GM18858 (cell line): Measurements from ENCODE around the gene PLA2G2C.

ENCODE experiments used
- ATAC-seq: cut with Tn5 transposase; IDR thresholded peaks from one replicate; pipeline ENCODE4 v1.9.1; 2021; ENCODE audit not compliant: unreplicated experiment

Gene PLA2G2C

GRCh38 chr1:20209471-20209870, 23.2 kb upstream of the PLA2G2C start:
- no peak for ATAC-seq

- no peak for ATAC-seq
Observed at GRCh38 chr1:20207546-20207945, 21.2 kb upstream of the PLA2G2C start.

- no peak for ATAC-seq
Observed at GRCh38 chr1:20202166-20202565, 15.8 kb upstream of the PLA2G2C start.

- ATAC-seq: no peak
Observed at GRCh38 chr1:20200966-20201365, 14.6 kb upstream of the PLA2G2C start.

GRCh38 chr1:20199840-20200239, 13.5 kb upstream of the PLA2G2C start:
- ATAC-seq: no peak

GRCh38 chr1:20199403-20199802, 13.1 kb upstream of the PLA2G2C start:
- no peak for ATAC-seq

GRCh38 chr1:20198918-20199317, 12.6 kb upstream of the PLA2G2C start:
- ATAC-seq: no peak

- ATAC-seq: no peak
Observed at GRCh38 chr1:20198296-20198695, 12.0 kb upstream of the PLA2G2C start.

- ATAC-seq: no peak
Observed at GRCh38 chr1:20197329-20197791, 11.0 kb upstream of the PLA2G2C start.

- ATAC-seq: no peak
Observed at GRCh38 chr1:20195462-20195780, 9.1 kb upstream of the PLA2G2C start.

GRCh38 chr1:20194757-20195461, 8.6 kb upstream of the PLA2G2C start:
- ATAC-seq: no peak

- ATAC-seq: no peak
Observed at GRCh38 chr1:20194224-20194623, 7.9 kb upstream of the PLA2G2C start.

- ATAC-seq: no peak
Observed at GRCh38 chr1:20192871-20193411, 6.6 kb upstream of the PLA2G2C start.

- ATAC-seq: no peak
Observed at GRCh38 chr1:20192364-20192763, 6.0 kb upstream of the PLA2G2C start.

- no peak for ATAC-seq
Observed at GRCh38 chr1:20191266-20191825, 5.0 kb upstream of the PLA2G2C start.

- ATAC-seq: no peak
Observed at GRCh38 chr1:20190256-20191160, 4.2 kb upstream of the PLA2G2C start.

- no peak for ATAC-seq
Observed at GRCh38 chr1:20189664-20190063, 3.3 kb upstream of the PLA2G2C start.

- no peak for ATAC-seq
Observed at GRCh38 chr1:20188455-20188817, 2.1 kb upstream of the PLA2G2C start.

- no peak for ATAC-seq
Observed at GRCh38 chr1:20187813-20188454, 1.6 kb upstream of the PLA2G2C start.

GRCh38 chr1:20187103-20187812, 940 bp upstream of the PLA2G2C start:
- no peak for ATAC-seq
